Ectodermal cell (in vitro differentiated cells): Measurements from ENCODE around the gene HMX3.
"Not testable (repeated sequence)": the region's sequence is repeated elsewhere in the genome, so short reads cannot be mapped to it uniquely, and the experiment has no call there.

Experiments
- H3K27ac ChIP-seq: 2 replicates; pipeline ENCODE4 v1.7.0; 2013; ENCODE audit warnings: mild to moderate bottlenecking, low read depth, low read length; ENCODE audit not compliant: insufficient read depth, poor library complexity, severe bottlenecking
- H3K27me3 ChIP-seq: 2 replicates; pipeline ENCODE4 v1.7.0; 2013; ENCODE audit warnings: mild to moderate bottlenecking, low read length; ENCODE audit not compliant: insufficient read depth, control insufficient read depth, poor library complexity, severe bottlenecking
- H3K36me3 ChIP-seq: one replicate; pipeline ENCODE4 v1.7.0; 2013; ENCODE audit warnings: low read length; ENCODE audit not compliant: control insufficient read depth, insufficient read depth
- H3K4me1 ChIP-seq: one replicate; pipeline ENCODE4 v1.7.0; 2013; ENCODE audit warnings: low read length; ENCODE audit not compliant: control insufficient read depth, insufficient read depth
- H3K4me3 ChIP-seq: 2 replicates; pipeline ENCODE4 v1.7.0; 2013; ENCODE audit warnings: low read depth, low read length, control low read depth; ENCODE audit not compliant: insufficient read depth
- H3K9me3 ChIP-seq: 2 replicates; pipeline ENCODE4 v1.7.0; 2013; ENCODE audit warnings: mild to moderate bottlenecking, low read length, moderate library complexity; ENCODE audit not compliant: control insufficient read depth
- WGBS, 2 experiments: methylation state at CpG; one replicate each; pipeline ENCODE4 v1.1.7; 2013; ENCODE audit warnings: missing lambda C conversion rate in 2 of 2; 5-methylcytosine and 5-hydroxymethylcytosine counted together

The HMX3 gene

DNA sequence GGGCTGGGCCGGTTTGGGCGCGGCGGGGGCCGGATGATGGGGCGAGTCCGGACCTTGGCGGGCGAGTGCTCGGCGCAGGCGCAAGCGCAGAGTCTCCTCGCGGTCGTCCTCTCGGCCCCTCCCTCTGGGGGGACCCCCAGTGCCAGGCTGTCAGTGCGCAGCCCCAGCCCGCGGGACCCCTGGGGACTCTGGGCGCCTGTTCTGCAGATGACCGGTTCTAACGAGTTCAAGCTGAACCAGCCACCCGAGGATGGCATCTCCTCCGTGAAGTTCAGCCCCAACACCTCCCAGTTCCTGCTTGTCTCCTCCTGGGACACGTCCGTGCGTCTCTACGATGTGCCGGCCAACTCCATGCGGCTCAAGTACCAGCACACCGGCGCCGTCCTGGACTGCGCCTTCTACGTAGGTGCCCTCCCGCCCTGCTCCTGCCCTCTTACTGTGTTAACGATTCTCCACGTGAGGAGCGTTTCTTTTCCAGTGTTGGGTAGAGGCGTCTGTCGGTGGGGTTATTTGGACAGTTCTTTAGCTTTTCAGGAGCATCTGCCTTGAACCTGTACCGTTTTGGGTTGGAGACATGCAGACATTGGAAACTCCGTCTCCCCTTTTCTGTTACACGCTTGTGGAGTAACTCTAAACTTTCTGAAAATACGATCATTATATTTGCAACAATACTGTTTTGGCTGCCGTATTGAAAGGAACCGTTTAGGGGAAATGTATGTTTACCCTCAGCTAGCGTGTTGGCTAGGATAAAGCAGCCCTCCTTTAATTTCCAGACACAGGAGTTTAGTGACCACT lies 19.1 kb downstream of the HMX3 start:
- WGBS, 2 experiments = 5 to 6% methylated on average over 49 of the region's 49 CpGs
- H3K27me3 ChIP-seq = peaks cover 38% of the 10 kb centered on the region
- peak overlapping the region; percentile 93 for H3K4me3 ChIP-seq
- peak overlapping the region; percentile 38 for H3K27ac ChIP-seq
- H3K9me3 ChIP-seq = no peaks in the 10 kb centered on the region
- peaks cover 11% of the 10 kb centered on the region for H3K36me3 ChIP-seq
- peaks cover 9% of the 10 kb centered on the region for H3K4me1 ChIP-seq

DNA sequence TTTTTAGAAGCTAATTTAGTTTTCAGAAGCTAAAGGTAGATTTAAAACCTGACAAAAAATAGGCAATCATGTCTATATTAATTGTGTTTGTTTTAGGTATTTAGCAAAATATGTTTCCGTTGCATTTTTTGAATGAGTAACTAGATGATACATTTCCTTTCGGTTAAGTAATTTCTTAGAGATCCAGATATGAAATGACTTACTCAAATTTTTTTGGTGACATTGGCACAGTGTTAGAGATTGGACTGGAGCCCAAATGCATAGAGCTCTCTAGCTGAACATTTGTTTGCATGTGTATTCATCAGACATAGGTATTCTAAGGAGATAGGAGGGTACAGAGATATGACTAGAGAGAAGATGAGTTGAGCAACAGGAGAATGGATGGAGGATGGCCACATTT lies 20.3 kb downstream of the HMX3 start:
- H3K27me3 ChIP-seq = peaks cover 27% of the 10 kb centered on the region
- peaks cover 9% of the 10 kb centered on the region for H3K4me1 ChIP-seq
- no peak overlapping the region for H3K27ac ChIP-seq
- 86 to 96% methylated on average over 2 of the region's 2 CpGs for WGBS, 2 experiments
- H3K4me3 ChIP-seq = no peak overlapping the region
- H3K9me3 ChIP-seq = no peaks in the 10 kb centered on the region
- H3K36me3 ChIP-seq = peaks cover 21% of the 10 kb centered on the region

DNA sequence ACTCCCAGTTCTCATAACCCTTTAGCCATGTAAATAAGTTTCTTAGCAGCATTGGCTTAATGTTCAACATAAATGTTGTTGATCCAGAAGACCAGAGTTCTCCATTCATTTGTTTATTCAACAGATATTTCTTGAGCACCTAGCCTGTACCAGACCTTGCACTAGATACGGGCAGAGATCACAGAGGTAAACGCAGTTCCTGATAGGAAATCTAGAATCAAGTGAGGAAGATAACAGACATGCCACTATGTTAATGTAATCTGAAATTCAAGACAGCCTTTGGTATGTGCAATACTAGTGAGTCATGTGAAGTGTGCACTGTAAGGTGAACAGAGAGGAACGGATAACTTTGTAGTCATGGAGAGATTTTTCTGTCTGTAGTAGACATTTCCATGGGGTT lies 21.4 kb downstream of the HMX3 start:
- no peak overlapping the region for H3K27ac ChIP-seq
- 95 to 99% methylated on average over 3 of the region's 3 CpGs for WGBS, 2 experiments

DNA sequence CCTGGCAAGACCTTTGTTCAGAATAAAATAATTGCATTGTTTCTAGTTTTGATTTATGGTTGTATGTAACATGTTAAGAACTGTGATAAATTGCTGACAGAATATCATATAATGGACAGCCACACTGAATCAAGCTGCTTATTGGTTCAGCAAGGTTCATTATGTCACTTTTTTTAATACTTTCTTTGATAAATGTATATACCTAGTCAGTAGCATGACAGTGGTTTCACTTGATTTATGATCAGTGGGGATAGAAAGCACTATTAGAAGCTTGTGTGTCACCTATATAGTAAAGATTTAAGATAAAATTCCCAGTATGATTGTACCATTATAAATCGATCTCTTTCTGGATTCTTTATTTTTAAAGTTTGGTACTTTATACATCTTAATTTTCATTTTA lies 22.9 kb downstream of the HMX3 start:
- peaks cover 41% of the 10 kb centered on the region for H3K36me3 ChIP-seq
- H3K4me1 ChIP-seq = peaks cover 6% of the 10 kb centered on the region
- H3K27me3 ChIP-seq = peaks cover under 1% of the 10 kb centered on the region
- no peaks in the 10 kb centered on the region for H3K9me3 ChIP-seq
- WGBS, 2 experiments = no CpG with 5 or more reads among the region's 1 CpG
- no peak overlapping the region for H3K4me3 ChIP-seq
- H3K27ac ChIP-seq = no peak overlapping the region

More for the DNA sequence above, 21.4 kb downstream of the HMX3 start:
- no peaks in the 10 kb centered on the region for H3K9me3 ChIP-seq
- peaks cover 6% of the 10 kb centered on the region for H3K4me1 ChIP-seq
- no peak overlapping the region for H3K4me3 ChIP-seq
- peaks cover 28% of the 10 kb centered on the region for H3K36me3 ChIP-seq
- H3K27me3 ChIP-seq = peaks cover 15% of the 10 kb centered on the region

DNA sequence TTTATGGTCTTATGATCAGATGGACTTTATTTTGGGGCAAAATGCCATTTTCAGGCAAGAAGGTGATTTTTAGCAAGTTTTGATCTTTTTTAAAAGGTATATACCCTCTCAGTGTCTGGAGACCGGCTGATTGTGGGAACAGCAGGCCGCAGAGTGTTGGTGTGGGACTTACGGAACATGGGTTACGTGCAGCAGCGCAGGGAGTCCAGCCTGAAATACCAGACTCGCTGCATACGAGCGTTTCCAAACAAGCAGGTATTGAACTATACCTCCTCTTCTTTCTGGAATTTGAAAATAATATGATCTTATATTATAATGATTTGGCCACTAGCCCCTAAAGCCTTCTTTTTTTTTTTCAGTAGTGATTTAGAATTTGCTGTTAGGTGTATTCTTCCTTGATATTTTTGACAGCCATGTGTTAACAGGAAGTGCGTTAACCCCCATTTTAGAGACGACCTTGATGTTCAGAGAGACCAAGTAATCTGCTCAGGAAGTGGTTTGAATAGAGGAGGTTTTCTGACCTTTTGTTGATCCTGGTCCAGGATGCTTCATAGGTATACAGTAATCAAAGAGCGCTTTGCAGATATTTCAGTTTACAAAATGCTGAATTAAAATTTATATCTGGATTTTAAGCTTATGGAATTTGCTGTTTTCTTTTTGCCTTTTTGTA lies 24.7 kb downstream of the HMX3 start:
- Histone ChIP-seq H3K4me1 (peaks cover 2% of the 10 kb centered on the region), H3K36me3 (peaks cover 42% of the 10 kb centered on the region), H3K27me3 (no peaks in the 10 kb centered on the region), H3K27ac (no peak overlapping the region), H3K4me3 (no peak overlapping the region), H3K9me3 (no peaks in the 10 kb centered on the region)
- 95 to 98% methylated on average over 11 of the region's 11 CpGs for WGBS, 2 experiments

DNA sequence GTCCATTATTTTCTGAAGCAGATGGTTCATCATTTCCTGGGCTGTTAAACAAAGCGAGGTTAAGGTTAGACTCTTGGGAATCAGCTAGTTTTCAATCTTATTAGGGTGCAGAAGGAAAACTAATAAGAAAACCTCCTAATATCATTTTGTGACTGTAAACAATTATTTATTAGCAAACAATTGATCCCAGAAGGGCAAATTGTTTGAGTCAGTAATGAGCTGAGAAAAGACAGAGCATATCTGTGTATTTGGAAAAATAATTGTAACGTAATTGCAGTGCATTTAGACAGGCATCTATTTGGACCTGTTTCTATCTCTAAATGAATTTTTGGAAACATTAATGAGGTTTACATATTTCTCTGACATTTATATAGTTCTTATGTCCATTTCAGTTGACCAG lies 28.5 kb downstream of the HMX3 start:
- H3K9me3 ChIP-seq = no peaks in the 10 kb centered on the region
- no peaks in the 10 kb centered on the region for H3K27me3 ChIP-seq
- H3K36me3 ChIP-seq = peaks cover 34% of the 10 kb centered on the region
- H3K4me3 ChIP-seq = no peak overlapping the region
- 93 to 100% methylated on average over 1 to 2 of the region's 2 CpGs for WGBS, 2 experiments
- no peaks in the 10 kb centered on the region for H3K4me1 ChIP-seq
- no peak overlapping the region for H3K27ac ChIP-seq

DNA sequence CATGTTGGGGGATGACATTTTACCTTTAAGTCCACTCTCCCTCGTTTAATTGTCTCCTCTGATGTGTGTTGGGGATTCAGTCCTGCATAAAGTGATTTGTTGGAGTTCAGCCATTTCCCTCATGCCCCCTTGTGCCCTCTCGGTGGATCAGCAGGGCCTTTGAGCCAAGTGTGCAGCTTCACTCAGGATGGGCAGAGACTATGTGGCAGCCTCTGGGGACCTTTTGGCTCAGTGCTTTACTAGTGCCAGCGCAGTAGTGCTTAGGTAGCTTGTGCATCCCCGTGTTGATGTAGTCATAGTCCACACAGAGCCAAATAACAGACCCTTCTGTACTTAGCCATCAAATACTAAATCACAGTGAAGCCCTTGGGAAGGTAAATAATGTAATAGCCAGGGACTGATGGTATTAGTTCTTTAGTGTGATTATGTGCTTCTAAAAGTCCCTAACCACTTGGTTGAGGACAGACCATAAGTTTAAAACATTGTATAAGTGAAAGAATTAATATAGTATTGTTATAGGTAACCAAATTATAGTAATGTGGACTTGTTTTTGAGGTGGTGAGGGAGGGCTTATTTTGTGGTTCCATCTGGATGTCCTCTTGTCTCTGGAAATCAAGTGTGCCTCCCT lies 29.8 kb downstream of the HMX3 start:
- WGBS, 2 experiments = 85 to 90% methylated on average over 4 of the region's 4 CpGs
- H3K36me3 ChIP-seq = peaks cover 29% of the 10 kb centered on the region
- H3K4me3 ChIP-seq = no peak overlapping the region
- no peak overlapping the region for H3K27ac ChIP-seq
- H3K27me3 ChIP-seq = no peaks in the 10 kb centered on the region
- no peaks in the 10 kb centered on the region for H3K9me3 ChIP-seq
- H3K4me1 ChIP-seq = no peaks in the 10 kb centered on the region

DNA sequence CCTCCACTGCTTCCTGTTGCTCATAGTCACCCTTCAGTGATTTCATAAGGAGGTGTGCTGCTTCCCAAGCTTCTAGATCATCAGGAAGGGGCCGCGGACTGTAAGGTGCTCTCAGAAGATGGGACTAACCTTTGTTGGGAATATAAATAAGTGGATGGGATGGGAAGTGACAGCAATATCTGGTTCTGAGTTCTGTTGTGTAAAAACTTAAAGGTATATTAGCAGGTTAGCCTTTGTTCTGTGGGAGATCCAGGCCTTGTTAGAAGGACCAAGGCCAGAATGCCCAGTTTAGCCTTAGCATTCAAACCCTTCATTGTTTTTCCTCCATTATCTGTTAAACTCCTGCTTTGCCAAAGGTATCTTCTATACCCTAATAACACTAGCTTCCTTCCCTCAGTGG lies 30.8 kb downstream of the HMX3 start:
- no peak overlapping the region for H3K27ac ChIP-seq
- no peaks in the 10 kb centered on the region for H3K9me3 ChIP-seq
- peaks cover 23% of the 10 kb centered on the region for H3K36me3 ChIP-seq
- H3K4me1 ChIP-seq = no peaks in the 10 kb centered on the region
- H3K4me3 ChIP-seq = no peak overlapping the region
- H3K27me3 ChIP-seq = no peaks in the 10 kb centered on the region
- 95 to 97% methylated on average over 2 of the region's 2 CpGs for WGBS, 2 experiments

DNA sequence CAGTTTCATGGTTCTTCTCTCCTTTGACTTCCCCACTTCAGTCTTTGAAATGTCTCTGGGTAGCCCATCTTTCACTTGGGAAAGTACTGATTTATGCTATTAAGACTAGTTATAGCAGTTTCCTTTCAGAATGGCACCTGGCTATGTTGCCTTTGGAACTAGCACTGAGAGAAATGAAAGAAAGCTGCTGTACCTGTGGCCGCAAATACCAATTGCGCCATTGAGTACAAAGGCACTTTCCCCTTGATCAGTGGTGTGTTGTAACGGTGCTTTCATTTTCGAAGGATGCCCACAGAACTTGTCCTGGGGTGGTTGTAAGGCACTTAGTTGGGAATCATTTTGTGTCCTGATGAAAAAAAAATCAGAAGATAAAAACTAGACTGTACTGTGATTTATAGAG lies 35.2 kb downstream of the HMX3 start:
- Histone ChIP-seq H3K4me3 (no peak overlapping the region), H3K27ac (no peak overlapping the region), H3K36me3 (no peaks in the 10 kb centered on the region), H3K27me3 (no peaks in the 10 kb centered on the region), H3K9me3 (no peaks in the 10 kb centered on the region), H3K4me1 (no peaks in the 10 kb centered on the region)
- 95 to 96% methylated on average over 4 of the region's 4 CpGs for WGBS, 2 experiments

DNA sequence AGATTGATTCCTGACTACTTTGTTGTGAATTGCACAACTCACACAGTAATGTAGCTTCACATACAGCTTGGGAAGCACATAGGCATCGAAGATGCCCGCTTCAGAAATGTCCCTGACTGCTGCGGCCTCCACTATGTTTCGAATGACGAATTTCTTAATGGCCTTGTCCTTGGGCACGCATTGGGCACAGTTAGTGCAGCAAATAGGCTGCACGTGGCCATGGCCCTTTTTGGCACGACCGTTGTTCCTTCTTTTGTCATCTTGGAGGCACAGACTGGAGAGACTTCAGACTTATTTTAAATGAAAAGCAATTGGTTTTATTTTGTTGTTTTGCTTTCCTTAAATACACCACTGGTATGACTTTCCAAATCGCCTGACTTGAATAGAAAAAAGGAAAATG lies 35.8 kb downstream of the HMX3 start:
- not testable (repeated sequence) for H3K36me3 ChIP-seq, H3K9me3 ChIP-seq, H3K4me1 ChIP-seq, H3K27ac ChIP-seq, H3K4me3 ChIP-seq, H3K27me3 ChIP-seq
- 93 to 94% methylated on average over 9 to 10 of the region's 10 CpGs for WGBS, 2 experiments
